Measurements from ENCODE around the gene USP11.

The USP11 gene

DNA sequence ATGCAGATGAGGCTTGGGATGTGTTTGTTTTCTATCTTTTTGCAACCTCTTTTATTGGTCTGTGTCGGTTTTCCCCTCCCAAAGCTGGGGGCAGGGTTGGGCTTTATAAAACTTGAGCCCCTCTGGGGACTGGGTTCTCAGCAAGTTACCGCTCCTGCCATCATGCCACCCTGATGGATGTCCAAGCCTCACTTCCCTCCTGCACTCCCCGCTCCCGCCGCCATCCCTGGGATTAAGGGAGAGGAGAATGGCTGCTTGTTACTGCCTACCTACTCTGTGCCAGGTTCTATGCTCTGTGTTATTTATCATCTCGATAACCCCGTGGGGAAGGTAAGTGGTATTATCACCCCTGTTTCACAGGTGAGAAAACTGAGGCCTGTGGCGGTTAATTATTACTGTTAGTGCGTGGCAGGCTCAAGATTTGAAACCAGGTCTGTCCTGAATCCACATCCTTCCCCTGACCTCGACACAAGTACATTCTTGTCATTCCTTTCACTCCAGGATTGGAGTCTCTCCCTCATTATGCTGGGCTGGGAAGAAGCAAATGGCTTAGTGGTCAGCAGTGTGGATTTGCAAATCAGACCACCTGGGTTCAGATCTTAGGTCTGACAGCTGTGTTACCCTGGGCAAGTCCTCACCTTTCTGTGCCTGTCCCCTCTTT, 34.7 kb upstream of the USP11 start:
- DNase-seq (ENCODE audit: insufficient read length, low spot score) = no peak
- FAIRE-seq = no peak
- no peak for TF ChIP-seq POLR2A (IDR thresholded peaks at IDR 0.05; ENCODE audit: low read depth, low read length)

DNA sequence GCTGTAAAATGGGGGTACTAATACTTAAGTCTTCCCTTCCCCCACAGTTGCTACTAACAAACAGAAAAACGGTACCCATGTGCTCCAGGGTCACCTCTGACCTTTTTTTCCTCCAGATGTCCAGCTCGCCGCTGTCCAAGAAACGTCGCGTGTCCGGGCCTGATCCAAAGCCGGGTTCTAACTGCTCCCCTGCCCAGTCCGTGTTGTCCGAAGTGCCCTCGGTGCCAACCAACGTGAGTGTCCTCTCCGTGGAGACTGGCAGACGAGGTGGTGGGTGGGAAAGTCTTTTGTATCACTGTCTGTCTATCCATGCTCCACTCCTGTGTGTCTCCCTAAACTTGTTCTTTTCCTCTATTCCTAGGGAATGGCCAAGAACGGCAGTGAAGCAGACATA, 34.1 kb upstream of the USP11 start:
- no peak for FAIRE-seq
- no peak for TF ChIP-seq POLR2A (IDR thresholded peaks at IDR 0.05; ENCODE audit: low read depth, low read length)
- DNase-seq (ENCODE audit: insufficient read length, low spot score) = no peak

DNA sequence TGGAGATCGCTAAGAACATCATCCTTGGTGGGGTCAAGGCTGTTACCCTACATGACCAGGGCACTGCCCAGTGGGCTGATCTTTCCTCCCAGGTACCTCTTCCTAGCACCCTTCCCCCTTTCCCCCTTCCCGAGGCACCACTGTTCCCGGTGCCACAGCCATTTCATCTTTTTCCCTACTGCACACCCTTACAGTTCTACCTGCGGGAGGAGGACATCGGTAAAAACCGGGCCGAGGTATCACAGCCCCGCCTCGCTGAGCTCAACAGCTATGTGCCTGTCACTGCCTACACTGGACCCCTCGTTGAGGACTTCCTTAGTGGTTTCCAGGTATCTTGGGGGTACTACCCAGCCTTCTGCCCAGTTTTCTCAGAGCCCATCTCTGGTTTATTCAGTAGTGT, 33.5 kb upstream of the USP11 start:
- DNase-seq (ENCODE audit: insufficient read length, low spot score) (no peak), FAIRE-seq (no peak)
- no peak for TF ChIP-seq POLR2A (IDR thresholded peaks at IDR 0.05; ENCODE audit: low read depth, low read length)

DNA sequence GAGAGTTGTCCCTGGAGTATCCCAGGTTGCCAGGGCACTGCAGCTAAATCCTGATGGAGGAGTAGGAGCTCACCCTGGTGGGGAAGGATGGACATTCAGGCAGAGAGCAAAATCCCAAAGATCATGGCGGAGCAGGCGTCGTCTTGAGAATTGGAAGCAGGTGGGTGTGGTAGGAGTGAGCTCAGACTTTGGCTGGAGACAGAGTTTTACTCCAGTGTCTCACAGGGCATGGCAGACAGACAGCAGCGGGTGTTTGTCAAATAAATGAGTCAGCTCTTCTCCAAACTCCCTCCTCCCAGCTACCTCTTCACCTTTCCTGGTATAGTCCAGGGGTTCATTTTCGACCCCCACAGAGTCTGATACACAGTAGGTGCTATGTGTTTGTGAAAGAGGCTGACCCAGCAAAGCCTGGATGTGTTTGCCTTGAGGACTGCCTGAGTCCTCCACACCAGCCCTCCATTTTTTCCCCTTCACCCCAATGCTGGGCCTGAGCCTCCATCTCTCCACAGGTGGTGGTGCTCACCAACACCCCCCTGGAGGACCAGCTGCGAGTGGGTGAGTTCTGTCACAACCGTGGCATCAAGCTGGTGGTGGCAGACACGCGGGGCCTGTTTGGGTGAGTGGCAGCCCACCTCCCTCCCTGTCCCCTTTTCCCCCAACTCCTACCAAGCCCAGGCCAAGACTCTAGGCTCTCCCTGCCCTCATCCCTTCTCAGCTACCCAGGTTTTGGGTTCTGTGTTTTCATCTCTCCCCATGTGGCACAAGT, 32.2 kb upstream of the USP11 start:
- no peak for FAIRE-seq
- DNase-seq (ENCODE audit: insufficient read length, low spot score) = no peak
- TF ChIP-seq POLR2A (IDR thresholded peaks at IDR 0.05; ENCODE audit: low read depth, low read length) = no peak

DNA sequence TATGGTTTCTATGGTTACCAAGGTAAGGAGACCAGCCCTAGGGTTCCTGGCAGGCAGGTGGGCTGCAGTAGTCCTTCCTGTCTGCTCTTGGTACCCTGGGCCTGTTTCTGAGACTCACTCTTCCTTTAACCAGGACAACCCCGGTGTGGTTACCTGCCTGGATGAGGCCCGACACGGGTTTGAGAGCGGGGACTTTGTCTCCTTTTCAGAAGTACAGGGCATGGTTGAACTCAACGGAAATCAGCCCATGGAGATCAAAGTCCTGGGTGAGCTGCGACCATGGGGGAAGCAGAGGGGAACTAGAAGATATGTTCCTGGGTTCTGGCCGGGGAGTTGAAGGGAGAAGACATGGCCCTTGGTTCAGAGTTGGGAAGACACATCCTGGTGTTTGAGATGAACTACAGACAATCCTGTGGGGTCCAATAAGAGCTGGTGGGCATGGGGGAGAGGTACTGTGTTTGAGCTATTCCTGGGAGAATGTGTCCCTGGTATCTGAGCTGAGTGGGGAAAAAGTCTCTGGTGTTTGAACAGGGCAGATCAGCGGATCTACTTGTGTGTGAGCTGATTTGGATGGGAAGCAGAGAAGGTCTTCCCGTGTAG, 31.4 kb upstream of the USP11 start:
- TF ChIP-seq POLR2A (IDR thresholded peaks at IDR 0.05; ENCODE audit: low read depth, low read length) = no peak
- FAIRE-seq (no peak), DNase-seq (ENCODE audit: insufficient read length, low spot score) (no peak)

DNA sequence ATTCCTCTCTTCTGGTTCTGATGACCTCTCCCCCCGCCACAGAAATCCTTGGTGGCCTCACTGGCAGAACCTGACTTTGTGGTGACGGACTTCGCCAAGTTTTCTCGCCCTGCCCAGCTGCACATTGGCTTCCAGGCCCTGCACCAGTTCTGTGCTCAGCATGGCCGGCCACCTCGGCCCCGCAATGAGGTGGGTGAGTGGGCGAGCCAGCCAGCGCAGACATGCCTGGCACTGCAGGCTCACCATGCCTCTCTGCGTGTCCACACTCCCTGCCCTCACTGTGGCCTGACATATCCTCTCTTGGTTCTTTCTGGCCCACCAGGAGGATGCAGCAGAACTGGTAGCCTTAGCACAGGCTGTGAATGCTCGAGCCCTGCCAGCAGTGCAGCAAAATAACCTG, 30.5 kb upstream of the USP11 start:
- DNase-seq (ENCODE audit: insufficient read length, low spot score) = no peak
- TF ChIP-seq POLR2A (IDR thresholded peaks at IDR 0.05; ENCODE audit: low read depth, low read length) = no peak
- FAIRE-seq = no peak

DNA sequence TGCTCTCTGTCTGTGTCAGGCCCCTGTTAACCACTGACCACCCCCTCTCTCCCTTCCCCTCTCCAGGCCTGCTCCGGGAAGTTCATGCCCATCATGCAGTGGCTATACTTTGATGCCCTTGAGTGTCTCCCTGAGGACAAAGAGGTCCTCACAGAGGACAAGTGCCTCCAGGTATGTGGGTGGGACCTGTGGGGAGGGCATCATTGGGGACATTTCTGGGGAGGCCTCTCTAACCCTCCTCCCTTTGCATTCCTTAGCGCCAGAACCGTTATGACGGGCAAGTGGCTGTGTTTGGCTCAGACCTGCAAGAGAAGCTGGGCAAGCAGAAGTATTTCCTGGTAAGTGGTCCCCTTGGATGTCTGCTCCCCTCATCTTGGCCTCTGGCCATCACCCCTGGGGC, 29.9 kb upstream of the USP11 start:
- DNase-seq (ENCODE audit: insufficient read length, low spot score) = no peak
- no peak for FAIRE-seq
- no peak for TF ChIP-seq POLR2A (IDR thresholded peaks at IDR 0.05; ENCODE audit: low read depth, low read length)

DNA sequence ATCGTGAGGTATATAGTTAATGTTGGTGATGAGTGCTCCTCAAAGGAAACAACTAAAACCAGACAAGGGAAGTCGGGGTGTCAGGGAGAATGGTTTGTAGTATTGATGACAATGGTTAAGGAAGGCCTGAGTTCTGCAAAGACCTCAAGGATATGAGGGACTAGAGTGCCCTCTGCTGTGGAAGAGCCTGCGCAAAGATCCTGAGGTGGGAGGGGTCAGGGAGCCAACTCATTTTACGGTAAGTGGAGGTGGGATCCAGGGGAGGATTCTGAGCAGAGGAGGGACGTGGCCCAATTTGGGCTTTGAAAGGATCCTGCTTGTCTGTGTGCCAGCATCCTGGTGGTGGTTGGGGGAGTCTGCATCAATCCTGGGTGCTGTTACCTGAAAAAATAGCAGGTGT, 27.8 kb upstream of the USP11 start:
- FAIRE-seq (no peak), DNase-seq (ENCODE audit: insufficient read length, low spot score) (no peak)
- TF ChIP-seq POLR2A (IDR thresholded peaks at IDR 0.05; ENCODE audit: low read depth, low read length) = no peak

DNA sequence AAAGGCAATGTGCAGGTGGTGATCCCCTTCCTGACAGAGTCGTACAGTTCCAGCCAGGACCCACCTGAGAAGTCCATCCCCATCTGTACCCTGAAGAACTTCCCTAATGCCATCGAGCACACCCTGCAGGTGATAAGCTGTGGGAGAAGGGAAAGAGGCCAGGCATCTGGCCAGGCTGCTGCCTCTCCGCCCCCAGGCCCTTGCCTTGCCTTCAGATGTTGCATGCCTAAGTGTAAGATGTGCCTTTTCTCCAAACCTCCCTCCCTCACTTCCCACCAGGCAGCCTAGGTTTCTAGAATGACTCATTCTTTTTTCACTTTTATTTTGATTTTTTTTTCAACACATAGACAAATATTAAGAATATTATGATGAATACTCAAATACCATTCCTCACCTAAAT, 26.5 kb upstream of the USP11 start:
- no peak for FAIRE-seq
- DNase-seq (ENCODE audit: insufficient read length, low spot score) = no peak
- TF ChIP-seq POLR2A (IDR thresholded peaks at IDR 0.05; ENCODE audit: low read depth, low read length) = no peak

DNA sequence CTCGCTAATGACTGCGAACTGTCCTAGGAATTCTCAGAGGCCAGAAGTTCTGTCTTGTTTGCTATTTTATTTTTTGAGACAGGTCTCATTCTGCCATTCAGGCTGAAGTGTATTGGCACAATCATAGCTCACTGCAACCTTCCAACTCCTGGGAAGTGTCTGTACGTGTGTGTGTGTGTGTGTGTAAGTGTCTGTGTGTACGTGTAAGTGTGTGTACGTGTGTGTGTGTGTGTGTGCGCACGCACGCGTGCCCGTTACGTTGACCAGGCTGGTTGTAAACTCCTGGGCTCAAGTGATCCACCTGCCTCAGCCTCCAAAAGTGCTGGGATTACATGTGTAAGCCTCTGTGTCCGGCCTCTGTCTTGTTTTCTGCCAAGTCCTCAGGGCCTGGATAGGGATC, 24.7 kb upstream of the USP11 start:
- FAIRE-seq = no peak
- TF ChIP-seq POLR2A (IDR thresholded peaks at IDR 0.05; ENCODE audit: low read depth, low read length) = no peak
- DNase-seq (ENCODE audit: insufficient read length, low spot score) = no peak

DNA sequence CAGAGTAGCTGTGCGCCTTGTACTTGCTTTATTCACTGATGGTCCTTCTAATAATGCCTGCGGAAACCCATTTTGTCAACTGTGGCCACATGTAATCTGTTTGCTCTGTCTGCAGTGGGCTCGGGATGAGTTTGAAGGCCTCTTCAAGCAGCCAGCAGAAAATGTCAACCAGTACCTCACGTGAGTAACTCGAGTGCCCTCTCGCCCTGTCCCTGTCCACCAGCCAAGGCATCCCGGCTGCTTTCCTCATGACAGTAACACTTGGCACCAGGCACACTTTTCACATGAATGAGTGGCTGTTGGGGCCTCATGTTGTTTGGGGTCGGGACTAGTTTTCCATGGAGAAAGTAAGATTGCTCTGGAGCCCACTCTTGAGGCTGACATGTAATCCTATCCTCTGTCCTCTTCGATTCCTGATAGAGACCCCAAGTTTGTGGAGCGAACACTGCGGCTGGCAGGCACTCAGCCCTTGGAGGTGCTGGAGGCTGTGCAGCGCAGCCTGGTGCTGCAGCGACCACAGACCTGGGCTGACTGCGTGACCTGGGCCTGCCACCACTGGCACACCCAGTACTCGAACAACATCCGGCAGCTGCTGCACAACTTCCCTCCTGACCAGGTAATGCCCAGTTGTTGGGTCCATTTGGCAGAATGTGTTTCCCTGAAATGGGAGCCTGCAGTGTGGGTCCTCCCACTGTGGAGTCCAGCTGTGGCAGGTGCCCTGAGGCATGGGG, 23.1 kb upstream of the USP11 start:
- FAIRE-seq = no peak

DNA sequence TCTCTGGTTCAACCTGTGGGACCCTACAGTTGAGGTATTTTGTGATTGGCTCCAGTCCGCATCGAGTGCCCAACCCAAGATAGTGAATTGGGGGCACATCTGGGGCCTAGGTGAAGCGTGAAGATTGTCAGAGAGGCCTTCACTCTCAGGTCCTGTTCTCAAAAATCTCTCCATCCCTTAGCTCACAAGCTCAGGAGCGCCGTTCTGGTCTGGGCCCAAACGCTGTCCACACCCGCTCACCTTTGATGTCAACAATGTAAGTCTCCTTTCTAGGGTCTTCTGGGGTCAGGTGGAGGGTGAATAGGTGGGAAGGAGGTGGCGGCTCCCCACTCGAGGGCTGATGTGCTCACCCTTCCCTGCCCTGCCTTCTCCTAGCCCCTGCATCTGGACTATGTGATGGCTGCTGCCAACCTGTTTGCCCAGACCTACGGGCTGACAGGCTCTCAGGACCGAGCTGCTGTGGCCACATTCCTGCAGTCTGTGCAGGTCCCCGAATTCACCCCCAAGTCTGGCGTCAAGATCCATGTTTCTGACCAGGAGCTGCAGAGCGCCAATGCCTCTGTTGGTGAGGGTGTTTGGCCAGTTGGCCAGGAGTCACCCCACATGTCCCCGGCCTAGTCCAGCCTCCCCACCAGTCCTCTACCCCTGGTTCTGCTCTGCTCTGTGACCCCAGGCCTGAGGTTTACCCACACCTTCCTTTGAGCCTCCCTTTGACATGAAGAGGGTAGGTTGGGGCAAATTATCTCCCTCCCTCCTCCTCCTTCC, 22.0 kb upstream of the USP11 start:
- no peak for TF ChIP-seq POLR2A (IDR thresholded peaks at IDR 0.05; ENCODE audit: low read depth, low read length)
- DNase-seq (ENCODE audit: insufficient read length, low spot score) (no peak), FAIRE-seq (no peak)

More for the DNA sequence above, 23.1 kb upstream of the USP11 start:
- no peak for TF ChIP-seq POLR2A (IDR thresholded peaks at IDR 0.05; ENCODE audit: low read depth, low read length)
- no peak for DNase-seq (ENCODE audit: insufficient read length, low spot score)

DNA sequence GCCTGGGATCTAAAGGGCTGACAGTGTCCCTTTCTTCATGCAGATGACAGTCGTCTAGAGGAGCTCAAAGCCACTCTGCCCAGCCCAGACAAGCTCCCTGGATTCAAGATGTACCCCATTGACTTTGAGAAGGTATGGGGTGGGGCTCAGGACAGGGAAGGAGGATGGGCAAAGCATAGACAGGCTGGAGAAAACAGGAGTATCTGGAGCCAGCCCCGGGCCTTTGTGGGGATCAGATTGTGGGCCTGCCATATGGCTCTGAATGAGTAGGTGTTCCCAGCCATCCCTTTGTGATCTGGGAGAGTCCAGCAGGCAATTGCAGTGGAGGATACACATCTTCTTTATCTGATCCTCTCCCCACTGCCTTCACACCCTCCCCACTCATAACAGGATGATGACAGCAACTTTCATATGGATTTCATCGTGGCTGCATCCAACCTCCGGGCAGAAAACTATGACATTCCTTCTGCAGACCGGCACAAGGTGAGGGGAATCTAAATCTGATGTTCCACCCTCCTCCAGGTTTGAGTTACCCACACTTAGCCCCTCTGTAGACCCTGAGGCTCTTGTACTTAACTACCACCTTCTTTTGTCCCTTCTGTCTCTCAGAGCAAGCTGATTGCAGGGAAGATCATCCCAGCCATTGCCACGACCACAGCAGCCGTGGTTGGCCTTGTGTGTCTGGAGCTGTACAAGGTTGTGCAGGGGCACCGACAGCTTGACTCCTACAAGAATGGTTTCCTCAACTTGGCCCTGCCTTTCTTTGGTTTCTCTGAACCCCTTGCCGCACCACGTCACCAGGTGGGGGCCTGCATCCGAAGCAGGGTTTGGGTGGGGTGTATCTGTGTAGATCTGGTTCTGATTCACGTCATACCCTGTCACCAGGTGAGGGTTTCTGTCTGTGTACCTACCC, 20.2 kb upstream of the USP11 start:
- FAIRE-seq = no peak

More for the DNA sequence above, 20.2 kb upstream of the USP11 start:
- no peak for DNase-seq (ENCODE audit: insufficient read length, low spot score)
- no peak for TF ChIP-seq POLR2A (IDR thresholded peaks at IDR 0.05; ENCODE audit: low read depth, low read length)
